Liver (tissue), 5 donors: Measurements from ENCODE around the gene TRPM1. TPM values are rescaled to one million over a fixed set of nuclear protein-coding genes. Genes with fewer than 3 reads are reported as not detected.

Experiments
- polyA plus RNA-seq, 2 donors: library from polyadenylated mRNA; stranded (reverse) in 1 of 2; unstranded in 1 of 2; fragments of 200-250 nt in 1 of 2; fragments of >200 nt in 1 of 2; fragmentation: Nextera tagmentation in 1 of 2; extraction: Ambion mirVana in 1 of 2; gene quantifications; one replicate each; pipeline versions ENCODE4 v1.2.1 to v1.2.3, GENCODE V29; 2013 to 2015
- small RNA-seq: library from RNA; depleted of rRNA; stranded (forward); fragments of <200 nt; gene quantifications from one replicate; pipeline ENCODE3, GENCODE V24; 2014
- total RNA-seq, 2 donors: library from RNA; depleted of rRNA; stranded (reverse); fragments of >200 nt; gene quantifications; one replicate each; pipeline ENCODE4 v1.2.3, GENCODE V29; 2014
- donor health status: healthy.
- donor health status: healthy.
- donor health status: healthy.

TRPM1 gene
- total and polyA plus RNA-seq, 4 donors = not detected

Small RNAs within 50 kb of the gene (small RNA-seq; reads per million reads assigned to genes)
- gene MIR211 (0.11 reads per million), gene RNU6-466P (not detected)

Other genes starting within 250 kb of the TRPM1 start
- gene FAN1, start 197.8 kb downstream of the TRPM1 start, total RNA-seq = 10 to 100 TPM in 1 of 2 donors, 1 to 10 TPM in 1; 8.2 to 17.1 TPM
- gene FAN1, start 197.8 kb downstream of the TRPM1 start, polyA plus RNA-seq = 1 to 10 TPM; 5.2 to 6.8 TPM
- gene MTMR10, start 110.1 kb downstream of the TRPM1 start, total RNA-seq = 10 to 100 TPM; 17.4 to 31.3 TPM
- gene MTMR10, start 110.1 kb downstream of the TRPM1 start, polyA plus RNA-seq = 1 to 10 TPM; 8.7 to 9.8 TPM
- gene KLF13, start 225.1 kb upstream of the TRPM1 start, total RNA-seq = 10 to 100 TPM; 64.6 to 77.1 TPM
- gene KLF13, start 225.1 kb upstream of the TRPM1 start, polyA plus RNA-seq = 10 to 100 TPM; 17.4 to 50.5 TPM